Stimulated activated CD4-positive, alpha-beta T cell treated with anti-CD3 and anti-CD28 coated beads, Interleukin-15, amount 100 ng/mL, for 48 hours (primary cell): ENCODE data around the gene GATAD2B.
"Not testable (repeated sequence)": the region's sequence is repeated elsewhere in the genome, so short reads cannot be mapped to it uniquely, and the experiment has no call there.

ENCODE experiments used
- DNase-seq, 2 donors: peaks; one replicate each; pipeline ENCODE4 v3.0.0-alpha.2; 2020; ENCODE audit warnings: low read depth in 2 of 2

Gene GATAD2B

GRCh38 chr1:153840774-153841173 is 82.0 kb downstream of the GATAD2B start:
- not testable (repeated sequence) for DNase-seq

- DNase-seq: not testable (repeated sequence)
These were observed 88.8 kb downstream of the GATAD2B start for GRCh38 chr1:153833968-153834367.

GRCh38 chr1:153833171-153833570 is 89.6 kb downstream of the GATAD2B start:
- DNase-seq: no peak

- no peak for DNase-seq
These were observed 90.5 kb downstream of the GATAD2B start for GRCh38 chr1:153832293-153832692.

- DNase-seq: no peak
These were observed 91.7 kb downstream of the GATAD2B start for GRCh38 chr1:153831026-153831425.

- DNase-seq: no peak
These were observed 95.4 kb downstream of the GATAD2B start for GRCh38 chr1:153827168-153827964.

GRCh38 chr1:153818876-153819275 is 103.9 kb downstream of the GATAD2B start:
- no peak for DNase-seq

- no peak for DNase-seq
These were observed 106.4 kb downstream of the GATAD2B start for GRCh38 chr1:153816283-153816889.

GRCh38 chr1:153805886-153806719 is 116.7 kb downstream of the GATAD2B start:
- no peak for DNase-seq

GRCh38 chr1:153805042-153805745 is 117.6 kb downstream of the GATAD2B start:
- DNase-seq: peak; percentile 67 to 70

GRCh38 chr1:153804112-153804511 is 118.7 kb downstream of the GATAD2B start:
- no peak for DNase-seq

GRCh38 chr1:153803470-153804056 is 119.2 kb downstream of the GATAD2B start:
- no peak for DNase-seq

- DNase-seq: no peak
These were observed 120.7 kb downstream of the GATAD2B start for GRCh38 chr1:153801786-153802697.

- no peak for DNase-seq
These were observed 121.6 kb downstream of the GATAD2B start for GRCh38 chr1:153801028-153801625.

- no peak for DNase-seq
These were observed 122.3 kb downstream of the GATAD2B start for GRCh38 chr1:153800516-153800915.

GRCh38 chr1:153799566-153800465 is 123.0 kb downstream of the GATAD2B start:
- no peak for DNase-seq

GRCh38 chr1:153799016-153799415 is 123.8 kb downstream of the GATAD2B start:
- DNase-seq: no peak

- DNase-seq: no peak
These were observed 124.3 kb downstream of the GATAD2B start for GRCh38 chr1:153798468-153798780.
